ENCODE data around the gene CD3G.
A peak's percentile ranks its signal among the peaks of the same experiment; 100 is the strongest.
"Not testable (repeated sequence)": the region's sequence is repeated elsewhere in the genome, so short reads cannot be mapped to it uniquely, and the experiment has no call there.

CD3G gene

DNA sequence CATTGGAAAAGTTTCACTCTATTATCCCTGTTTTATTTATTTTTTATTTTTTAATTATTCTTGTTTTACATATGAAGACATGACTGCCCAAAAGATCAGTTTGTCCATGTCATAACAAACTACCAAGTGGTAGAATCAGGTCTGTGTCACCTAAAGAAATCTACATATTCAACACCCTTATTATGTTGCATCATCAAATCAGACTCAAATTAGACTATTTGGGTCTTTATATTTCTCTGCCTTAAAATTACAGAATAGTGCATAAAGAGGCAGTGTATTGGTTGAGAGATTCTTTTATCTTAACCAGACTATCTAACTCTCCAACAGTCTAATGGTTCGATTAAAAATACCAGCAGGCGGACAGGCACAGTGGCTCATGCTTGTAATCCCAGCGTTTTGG, 38.8 kb downstream of the CD3G start:
- no peak for DNase-seq

DNA sequence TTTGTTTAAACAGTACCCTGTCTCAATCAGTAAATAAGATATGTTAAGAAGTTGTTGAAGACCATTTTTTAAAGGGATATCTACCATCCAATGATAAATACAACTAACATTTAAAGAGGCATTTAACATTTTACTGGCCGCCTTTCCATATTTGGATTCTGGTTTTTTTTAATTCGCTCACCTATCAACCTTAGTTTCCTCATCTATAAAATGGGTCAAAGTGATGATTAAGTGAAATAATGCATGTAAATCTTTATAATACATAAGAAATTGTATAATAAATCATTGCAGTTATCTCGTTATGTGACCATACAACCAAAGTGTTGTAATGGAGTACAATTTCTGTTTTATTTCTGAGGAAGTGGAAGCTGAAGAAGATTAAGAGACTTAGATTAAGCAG, 39.5 kb downstream of the CD3G start:
- DNase-seq = no peak

DNA sequence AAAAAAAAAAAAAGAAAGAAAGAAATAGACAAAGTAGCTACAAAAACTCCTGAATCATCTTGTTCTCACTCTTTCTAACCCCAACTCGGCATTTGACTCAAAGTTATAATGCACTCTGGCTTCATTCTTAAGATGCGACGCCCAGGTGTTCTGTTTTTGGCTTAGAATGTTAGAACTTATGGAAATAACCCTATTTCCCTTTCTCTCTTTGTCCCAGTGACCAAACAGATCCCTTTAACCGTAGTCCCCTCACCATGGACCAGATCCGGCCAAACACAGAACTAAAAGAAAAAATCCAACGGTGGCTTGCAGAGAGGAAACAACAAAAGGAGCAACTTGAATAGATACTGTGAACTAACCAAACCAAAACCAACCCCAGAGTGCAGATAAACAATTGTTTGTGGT, 52.0 kb downstream of the CD3G start:
- no peak for DNase-seq

DNA sequence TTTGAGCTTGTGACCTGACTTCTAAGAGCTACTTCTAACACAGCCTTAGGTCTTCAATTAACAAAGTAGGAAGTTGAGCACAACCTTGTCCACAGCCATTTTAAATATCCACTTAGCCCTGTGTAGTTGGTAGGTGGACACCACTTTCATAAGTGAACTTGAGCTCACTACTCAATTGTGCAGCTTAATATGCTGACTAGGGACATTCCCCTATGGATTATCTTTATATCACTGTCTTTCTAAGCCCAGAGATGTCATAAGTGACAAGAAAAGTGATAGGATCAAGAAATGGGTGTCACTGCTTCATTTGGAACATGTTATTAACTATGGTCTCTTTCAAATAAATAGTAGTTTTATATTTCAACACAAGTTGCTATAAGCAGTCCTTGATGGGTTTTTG, 53.3 kb downstream of the CD3G start:
- no peak for DNase-seq

DNA sequence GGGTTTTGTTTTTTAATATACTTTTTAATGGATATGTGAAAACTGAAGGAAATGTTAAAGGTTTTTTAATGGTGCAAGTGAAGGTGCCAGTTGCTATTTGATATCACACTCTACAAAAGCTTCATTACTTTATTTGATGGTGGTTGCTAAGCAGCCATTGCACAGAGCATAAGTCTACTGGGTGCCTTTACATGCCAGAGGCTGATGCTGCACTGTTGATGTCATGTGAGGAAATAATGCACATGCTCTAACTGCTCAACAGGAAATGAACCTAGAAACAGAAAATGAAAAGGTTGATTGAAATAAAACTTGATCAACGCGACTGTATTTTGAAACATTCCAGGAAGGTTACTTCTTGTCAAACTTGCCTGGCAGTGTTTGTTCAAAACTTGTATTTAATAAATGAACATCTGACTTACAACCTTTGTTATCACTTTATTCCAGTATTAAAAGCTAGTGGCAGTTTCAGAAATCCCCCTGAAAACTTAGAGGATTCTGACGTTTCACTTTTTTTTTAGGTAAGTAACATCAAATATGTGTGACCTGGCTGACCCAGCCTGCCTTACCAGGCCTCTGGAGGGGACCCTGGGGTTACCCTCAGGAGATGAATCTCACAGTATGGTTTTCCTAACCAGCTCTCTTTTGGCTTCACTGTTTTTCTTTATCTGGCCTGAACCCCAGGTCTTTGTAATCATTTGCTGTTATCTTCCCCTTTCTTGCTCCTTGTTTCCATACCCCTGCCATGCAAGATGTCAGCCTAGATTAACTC, 54.8 kb downstream of the CD3G start:
- DNase-seq = no peak

DNA sequence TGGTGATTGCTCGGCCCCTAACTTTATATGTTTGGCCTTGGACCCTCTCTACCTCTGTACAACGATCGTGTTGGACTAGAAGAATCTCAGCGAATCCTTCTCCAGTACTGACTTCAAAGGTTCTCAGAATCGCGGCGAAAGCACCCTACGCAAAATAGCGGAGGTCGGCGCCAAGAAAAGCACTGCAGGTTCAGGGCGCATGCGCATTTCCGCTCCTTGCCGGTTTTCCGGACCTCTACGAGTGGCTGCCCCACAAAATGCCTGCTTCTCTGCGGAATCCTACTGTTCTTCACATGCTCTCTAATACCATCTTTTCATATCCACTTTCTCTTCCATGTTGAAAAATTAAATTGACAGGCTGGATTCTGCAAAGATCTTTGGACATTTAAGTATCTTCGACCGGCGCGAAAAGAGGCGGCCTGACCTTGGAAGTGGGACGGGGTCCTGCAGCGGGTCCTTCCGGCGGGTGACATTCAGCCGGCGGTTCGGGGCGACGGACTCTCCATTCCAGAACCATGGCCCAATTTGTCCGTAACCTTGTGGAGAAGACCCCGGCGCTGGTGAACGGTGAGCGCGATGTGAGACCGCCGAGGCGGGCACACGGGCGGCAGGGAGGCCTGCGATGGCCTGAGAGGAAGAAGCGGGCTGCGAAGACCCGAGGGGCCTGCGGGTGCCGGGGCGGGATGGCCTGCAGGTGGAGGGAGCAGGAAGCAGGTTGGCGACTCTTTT, 57.2 kb downstream of the CD3G start, which contains the start of gene ATP5MG:
ATP5MG (plus strand) TSS at position 456 of the 729 bp plus-strand sequence; CDS start at position 516, 60 bp downstream.
- peak; percentile 88 for DNase-seq

DNA sequence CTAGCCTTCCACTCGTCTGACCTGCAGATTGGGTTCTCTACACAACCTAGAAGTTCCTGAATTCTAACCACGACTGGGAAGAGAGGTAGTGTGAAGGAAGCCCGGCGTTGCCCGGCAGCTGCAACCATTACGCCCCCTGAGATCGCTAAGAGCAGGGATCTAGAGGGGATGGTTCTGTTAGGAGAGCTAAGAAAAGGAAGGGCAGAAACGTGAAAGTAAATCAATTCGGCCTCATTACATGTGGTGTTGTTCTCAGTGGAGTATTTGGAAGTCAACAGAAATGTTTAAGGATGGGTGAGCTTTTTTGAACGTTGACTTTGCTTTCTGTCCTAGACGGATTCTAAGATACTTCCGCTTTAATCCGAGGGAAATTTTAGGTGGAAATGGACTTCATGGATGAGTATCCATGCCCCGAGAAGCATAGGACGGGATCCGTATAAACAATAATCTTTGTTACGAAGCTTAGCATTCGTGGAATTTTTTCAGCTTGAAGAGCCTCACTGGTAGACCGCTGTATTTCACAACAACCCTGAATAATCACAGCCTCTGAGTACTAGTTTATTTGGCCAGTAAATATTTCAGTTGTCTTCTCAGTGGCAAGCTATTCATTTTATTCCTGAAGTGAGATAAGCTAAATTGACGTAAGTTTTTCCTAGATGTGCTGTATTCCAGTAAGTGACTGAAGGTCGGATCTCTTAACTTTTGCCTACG, 57.9 kb downstream of the CD3G start:
- DNase-seq = no peak

DNA sequence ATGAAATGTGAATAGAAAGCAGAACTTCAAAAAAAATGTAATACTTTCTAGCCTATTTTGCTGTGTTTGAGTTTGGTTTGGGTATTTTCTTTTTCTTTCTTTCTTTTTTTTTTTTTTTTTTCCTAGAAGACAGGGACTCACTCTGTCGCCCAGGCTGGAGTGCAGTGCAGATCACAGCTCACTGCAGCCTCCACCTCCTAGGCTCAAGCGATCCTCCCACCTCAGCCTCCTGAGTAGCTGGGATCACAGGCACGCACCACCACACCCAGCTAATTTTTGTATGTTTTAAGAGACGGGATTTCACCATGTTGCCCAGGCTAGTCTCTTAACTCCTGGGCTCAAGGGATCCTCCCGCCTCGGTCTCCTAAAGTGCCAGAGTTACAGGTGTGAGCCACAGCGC, 58.5 kb downstream of the CD3G start:
- DNase-seq = not testable (repeated sequence)

Measured in NCI-H345 (cell line).